HTERT RPE-1 (cell line): ENCODE results near the gene LHX4.

Experiments used
- in situ Hi-C: fragments of 300-500 bp; cut with MboI; formaldehyde crosslinking; loops from 4 replicates; pipeline ENCODE4 v1.14.3; 2020; ENCODE audit warnings: low sequenced_read_pairs

LHX4 gene

GRCh38 chr1:180224902-180225301, 5.2 kb upstream of the LHX4 start:
- in situ Hi-C loops, result no loop called here

- in situ Hi-C loops, result no loop called here
These were observed 4.7 kb upstream of the LHX4 start for GRCh38 chr1:180225403-180225802.

- in situ Hi-C loops, result no loop called here
These were observed 2.0 kb upstream of the LHX4 start for GRCh38 chr1:180227861-180228647.

GRCh38 chr1:180228648-180229482, 1.2 kb upstream of the LHX4 start:
- in situ Hi-C loops, result no loop called here

GRCh38 chr1:180230416-180230790, 339 bp downstream of the LHX4 start:
- in situ Hi-C loops, result no loop called here

GRCh38 chr1:180230791-180231505, 884 bp downstream of the LHX4 start:
- in situ Hi-C loops, result no loop called here

GRCh38 chr1:180231506-180231921, 1.4 kb downstream of the LHX4 start:
- in situ Hi-C loops, result no loop called here

- in situ Hi-C loops, result no loop called here
These were observed 1.9 kb downstream of the LHX4 start for GRCh38 chr1:180231936-180232335.

- in situ Hi-C loops, result no loop called here
These were observed 2.5 kb downstream of the LHX4 start for GRCh38 chr1:180232521-180233043.

- in situ Hi-C loops, result no loop called here
These were observed 3.3 kb downstream of the LHX4 start for GRCh38 chr1:180233191-180234011.

- in situ Hi-C loops, result no loop called here
These were observed 4.5 kb downstream of the LHX4 start for GRCh38 chr1:180234369-180235076.

- in situ Hi-C loops, result no loop called here
These were observed 5.0 kb downstream of the LHX4 start for GRCh38 chr1:180235077-180235501.

- in situ Hi-C loops, result no loop called here
These were observed 5.6 kb downstream of the LHX4 start for GRCh38 chr1:180235502-180236239.

- in situ Hi-C loops, result no loop called here
These were observed 6.8 kb downstream of the LHX4 start for GRCh38 chr1:180236698-180237509.

GRCh38 chr1:180237869-180238476, 7.9 kb downstream of the LHX4 start:
- in situ Hi-C loops, result no loop called here

- in situ Hi-C loops, result no loop called here
These were observed 8.6 kb downstream of the LHX4 start for GRCh38 chr1:180238675-180239074.

- in situ Hi-C loops, result no loop called here
These were observed 9.4 kb downstream of the LHX4 start for GRCh38 chr1:180239145-180240096.
